Measurements from ENCODE around the gene CARD9.
A peak's percentile ranks its signal among the peaks of the same experiment; 100 is the strongest.
"Not testable (repeated sequence)": the region's sequence is repeated elsewhere in the genome, so short reads cannot be mapped to it uniquely, and the experiment has no call there.

CARD9 gene

DNA sequence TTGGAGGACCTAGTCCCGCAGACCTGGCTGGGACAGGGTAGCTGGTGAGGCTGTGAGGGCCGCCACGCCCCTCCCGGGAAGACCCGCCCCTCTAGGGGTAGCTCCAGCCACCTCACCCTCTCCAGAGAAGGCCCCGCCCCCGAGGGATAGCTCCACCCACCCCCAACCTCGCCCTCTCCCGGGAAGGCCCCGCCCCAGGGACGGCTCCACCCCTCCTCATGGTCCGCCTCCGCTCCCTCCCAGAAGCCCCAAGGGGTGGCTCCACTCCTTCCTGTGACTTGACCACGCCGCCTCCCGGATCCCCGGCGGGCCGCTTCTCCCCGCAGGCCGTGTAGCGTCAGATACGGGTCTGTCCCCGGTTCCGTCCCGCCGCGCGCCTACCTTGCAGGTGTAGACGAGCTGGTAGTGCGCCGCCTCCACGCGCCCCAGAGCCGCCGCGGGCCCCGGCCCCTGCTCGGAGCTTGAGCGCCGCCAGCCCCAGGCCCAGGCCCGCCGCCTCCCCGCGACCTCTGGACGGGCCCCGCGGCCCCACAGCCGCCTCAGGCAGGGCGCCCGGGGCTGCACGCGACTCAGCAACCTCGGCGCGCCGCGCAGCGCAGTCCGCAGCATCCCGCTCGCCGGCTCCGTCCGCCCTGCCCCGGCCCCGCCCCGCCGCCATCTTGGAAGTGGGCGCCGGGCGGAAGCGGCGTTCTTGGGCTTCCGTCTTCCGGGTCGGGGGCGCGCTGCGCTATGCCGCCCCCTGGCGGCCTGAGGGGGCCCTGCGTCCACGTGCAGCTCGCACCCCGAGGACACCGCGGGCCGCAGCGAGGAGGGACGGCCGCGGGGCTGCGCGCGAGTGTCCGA, 10.1 kb downstream of the CARD9 start, which contains the start of gene DNLZ:
TSS of gene DNLZ (minus strand) at position 639 of the 843 bp plus-strand sequence. CDS start at position 609, 30 bp downstream.
- DNase-seq = peak; percentile 95

GRCh38 chr9:136362450-136362784, 11.1 kb downstream of the CARD9 start:
- no peak for DNase-seq

- no peak for DNase-seq
Observed at GRCh38 chr9:136361754-136362449, 11.6 kb downstream of the CARD9 start.

DNA sequence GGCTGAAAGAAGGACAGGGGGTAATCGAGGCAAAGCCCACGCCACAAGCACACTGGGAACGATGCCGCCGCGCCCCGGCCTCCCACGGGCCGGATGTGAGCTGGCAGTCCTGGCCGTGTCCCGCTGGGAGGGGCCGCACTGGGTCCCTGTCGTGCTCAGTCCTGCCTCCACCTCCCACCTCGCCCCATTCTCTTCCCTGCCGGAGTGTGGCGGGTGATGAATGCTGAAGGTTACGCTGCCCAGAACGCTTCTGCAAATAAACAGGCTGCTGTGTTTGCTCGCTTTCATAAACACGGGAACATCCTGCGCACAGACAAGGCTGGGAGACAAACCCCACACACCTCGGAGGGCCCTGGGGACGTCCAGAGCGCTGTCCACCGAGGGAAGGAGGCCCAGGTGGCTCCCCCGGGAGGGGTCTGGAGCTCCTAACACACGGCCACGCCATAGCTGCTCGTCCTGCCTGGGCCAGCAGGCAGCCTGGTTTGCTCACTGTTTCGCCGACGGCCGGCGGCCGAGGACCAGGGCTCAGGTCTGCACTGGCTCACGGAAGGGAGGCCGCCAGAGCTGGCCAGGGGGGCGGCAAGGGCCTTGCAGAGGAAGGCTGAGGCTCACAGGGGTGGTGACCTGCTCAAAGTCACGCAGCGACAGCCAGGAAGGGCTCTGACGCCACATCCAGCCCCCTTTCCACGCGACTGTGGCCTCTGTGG, 12.3 kb downstream of the CARD9 start:
- peak; percentile 46 for DNase-seq

DNA sequence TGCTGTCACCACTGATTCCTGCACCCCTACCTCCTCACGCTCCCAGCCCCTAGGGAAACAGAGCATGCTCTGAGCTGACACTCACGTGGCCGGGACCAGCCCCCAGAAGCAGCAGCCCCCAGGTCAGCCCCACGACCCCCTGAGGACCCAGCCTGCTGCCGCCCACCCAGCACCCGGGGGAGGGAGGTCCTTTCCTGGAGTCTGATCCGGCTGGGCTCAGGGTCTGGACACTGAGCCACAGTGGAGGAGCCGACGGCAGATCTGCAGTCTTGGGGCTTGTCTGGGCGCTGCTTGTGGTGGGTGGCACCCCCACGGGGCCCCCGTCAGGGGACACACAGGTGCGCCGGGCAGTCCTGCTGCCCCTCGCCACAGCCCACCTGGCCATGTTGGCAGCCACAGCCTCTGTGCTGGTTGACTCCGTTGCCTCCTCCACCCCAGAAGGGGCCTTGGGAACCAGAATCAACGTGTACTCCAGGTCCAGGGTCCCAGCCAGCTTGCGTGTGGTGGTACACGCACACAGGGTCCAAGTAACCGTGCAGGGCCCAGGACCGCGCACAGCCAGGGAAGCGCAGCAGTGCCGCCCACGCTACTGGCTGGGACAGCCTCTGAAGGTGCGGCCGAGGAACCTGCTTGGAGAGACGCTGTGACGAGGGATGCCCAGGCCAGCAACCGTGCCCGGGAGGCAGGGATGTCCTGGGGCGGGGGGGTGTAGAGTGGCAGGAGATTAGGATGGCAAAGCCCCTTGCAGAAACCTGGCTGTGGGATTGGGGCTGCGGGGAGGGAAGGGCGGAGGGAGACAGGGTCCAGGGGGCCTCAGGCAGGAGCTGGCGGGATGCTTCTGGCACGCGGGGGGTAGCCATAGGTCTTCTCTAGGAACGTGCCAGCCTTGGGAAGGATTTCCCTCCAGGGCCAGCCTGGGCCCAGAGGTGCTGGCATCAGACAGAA, 13.4 kb downstream of the CARD9 start:
- DNase-seq = no peak

GRCh38 chr9:136358888-136359287, 14.6 kb downstream of the CARD9 start:
- DNase-seq = no peak

DNA sequence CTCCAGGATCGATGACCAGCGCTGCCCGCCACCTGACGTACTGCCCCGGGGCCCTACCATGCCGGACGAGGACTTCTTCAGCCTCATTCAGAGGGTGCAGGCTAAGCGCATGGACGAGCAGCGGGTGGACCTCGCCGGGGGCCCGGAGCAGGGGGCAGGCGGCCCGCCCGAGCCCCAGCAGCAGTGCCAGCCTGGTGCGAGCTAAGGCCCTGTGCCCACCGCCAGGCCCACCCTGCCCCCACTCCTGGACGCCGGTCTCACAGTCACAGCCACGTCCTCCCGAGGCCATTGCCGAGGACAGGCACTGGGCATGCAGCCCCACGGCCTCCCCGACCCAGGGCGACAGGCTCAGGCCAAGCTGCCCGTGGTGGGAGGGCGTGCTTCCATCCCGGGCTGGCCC, 15.5 kb downstream of the CARD9 start:
- DNase-seq = no peak

DNA sequence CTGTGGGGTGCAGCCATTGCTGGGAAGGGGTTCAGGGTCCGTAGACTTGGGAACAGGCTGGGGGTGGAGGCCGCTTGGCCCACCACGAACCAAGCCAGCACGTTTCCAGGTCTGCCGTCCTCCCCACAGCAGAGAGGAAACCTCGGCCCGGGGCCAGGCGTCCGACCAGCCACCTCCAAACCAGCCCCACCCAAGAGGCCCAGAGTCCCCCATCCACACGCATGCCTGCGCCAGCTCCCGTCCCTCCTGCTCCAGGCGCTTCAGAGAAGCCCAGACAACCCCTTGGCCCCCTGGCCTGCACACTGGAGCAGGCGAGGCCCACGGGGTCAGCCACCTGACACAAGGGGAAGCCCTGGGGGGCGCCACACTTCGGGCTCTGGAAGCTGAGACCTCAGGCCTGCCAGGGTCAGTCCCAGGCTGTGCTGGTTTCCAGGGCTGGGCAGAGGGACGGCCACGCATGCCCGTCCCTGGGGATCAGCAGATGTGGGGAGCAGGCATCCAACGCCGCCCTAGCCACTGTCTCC, 16.2 kb downstream of the CARD9 start:
- DNase-seq = no peak

GRCh38 chr9:136355616-136356557, 17.6 kb downstream of the CARD9 start:
- no peak for DNase-seq

- DNase-seq = peak; percentile 65
Observed at GRCh38 chr9:136354592-136355085, 18.8 kb downstream of the CARD9 start.

DNA sequence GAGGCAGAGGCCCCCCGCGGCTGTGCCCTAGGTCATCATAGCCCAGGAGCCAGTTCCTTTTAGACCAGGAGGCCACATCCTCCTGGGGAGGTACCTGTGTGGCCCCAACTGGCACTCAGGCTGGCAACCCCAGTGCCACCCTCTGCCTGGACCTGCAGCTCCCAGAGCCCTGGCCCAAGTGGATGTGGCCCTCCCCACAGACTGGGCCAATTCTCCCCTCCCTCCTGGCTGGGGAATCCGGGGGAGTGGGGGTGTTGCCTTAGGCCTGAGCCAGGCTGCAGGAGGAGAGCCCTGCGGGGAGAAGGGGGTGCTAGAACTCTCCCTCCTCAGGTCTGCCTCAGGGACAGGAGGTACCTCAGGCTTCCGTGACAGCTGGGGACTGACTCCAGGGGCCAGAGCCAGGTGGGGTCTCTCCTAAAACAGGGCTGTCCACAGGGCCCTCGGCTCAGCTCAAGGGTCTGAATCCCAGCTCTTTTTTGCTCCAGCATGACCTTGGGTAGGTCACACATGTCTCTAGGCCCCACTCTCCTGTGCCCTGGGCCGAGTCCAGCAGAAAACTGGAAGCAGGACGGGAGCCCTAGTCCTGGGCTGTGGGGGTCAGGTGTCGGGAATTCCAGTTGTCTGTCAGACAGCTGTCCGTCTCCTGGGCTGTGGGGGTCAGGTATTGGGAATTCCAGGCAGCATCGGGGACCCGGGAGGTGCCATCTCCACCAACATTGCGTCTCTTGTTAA, 19.5 kb downstream of the CARD9 start:
- DNase-seq = no peak

DNA sequence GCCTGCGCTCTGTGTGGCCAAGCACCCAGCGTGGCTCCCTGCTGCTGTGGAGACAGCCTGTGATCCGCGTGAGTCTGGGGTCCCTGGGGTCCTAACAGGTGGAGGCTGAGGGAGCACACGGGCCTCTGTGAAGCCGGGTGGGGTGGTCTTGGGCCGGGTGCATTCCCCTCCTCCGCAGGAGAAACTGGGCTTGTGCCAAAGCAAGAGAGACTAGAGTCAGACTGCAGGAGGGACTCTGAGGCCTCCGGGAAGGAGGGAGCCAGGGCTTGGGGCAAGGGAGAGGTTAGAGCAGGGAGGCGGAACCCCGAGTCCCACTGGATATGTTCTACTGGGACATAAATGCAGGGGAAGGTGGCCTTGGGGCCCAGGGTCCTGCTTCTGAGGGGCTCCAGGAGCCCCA, 20.4 kb downstream of the CARD9 start:
- no peak for DNase-seq

GRCh38 chr9:136352682-136353081, 20.8 kb downstream of the CARD9 start:
- DNase-seq = no peak

DNA sequence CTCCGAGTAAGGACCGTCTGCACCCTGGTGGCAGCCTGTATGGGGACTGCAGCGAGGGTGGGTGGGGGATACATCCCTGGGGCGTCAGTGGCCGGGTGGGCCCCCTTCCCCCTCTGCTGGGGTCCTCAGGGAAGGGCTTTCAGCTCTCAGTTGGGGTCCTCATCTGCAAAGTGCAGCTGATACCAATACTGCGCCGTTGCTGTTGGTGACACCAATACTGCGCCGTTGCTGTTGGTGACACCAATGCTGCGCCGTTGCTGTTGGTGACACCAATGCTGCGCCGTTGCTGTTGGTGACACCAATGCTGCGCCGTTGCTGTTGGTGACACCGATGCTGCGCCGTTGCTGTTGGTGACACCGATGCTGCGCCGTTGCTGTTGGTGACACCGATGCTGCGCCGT, 21.6 kb downstream of the CARD9 start:
- DNase-seq = not testable (repeated sequence)

DNA sequence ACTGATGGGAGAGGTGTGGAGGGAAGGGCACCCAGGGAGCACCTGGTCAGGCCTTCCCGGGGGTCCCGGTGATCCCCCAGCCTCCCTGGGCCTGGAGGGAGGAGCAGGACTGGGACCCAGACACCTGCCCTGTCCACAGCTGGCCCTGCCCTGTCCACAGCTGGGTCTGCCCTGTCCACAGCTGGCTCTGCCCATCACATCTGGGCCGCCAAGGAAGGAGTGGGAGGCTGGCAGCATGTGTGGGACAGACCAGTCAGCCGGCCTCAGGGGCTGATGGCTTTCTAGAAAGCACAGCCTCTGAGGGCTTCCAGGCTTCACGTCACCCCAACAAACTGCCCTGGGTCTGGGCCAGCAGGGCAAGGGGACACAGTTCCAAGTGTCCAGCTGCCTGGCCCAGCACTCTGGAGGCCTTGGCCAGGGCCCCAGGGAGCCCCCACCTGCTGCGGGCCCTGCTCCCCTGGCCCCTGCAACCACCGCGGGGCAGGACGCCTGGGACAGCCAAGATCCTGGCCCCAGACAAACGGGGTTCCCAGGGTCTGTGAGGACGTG, 22.1 kb downstream of the CARD9 start:
- no peak for DNase-seq

DNA sequence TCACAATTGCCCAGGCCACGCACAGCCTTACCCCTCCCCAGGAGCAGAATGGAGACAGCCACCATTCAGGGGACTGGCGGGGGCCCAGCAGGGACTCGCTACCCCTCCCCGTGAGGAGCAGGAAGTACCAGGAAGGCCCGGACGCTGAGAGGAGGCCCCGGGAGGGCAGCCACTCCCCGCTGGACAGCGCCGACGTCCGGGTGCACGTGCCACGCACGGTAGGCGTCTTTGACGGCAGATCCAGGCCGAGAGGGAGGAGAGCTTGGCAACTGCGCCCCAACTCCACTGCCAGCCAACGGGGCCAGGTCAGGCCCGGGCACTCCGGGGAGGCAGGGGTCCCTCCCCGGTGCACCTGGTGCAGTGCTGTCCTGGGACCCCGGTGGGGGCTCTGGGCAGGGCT, 23.9 kb downstream of the CARD9 start:
- DNase-seq = no peak

DNA sequence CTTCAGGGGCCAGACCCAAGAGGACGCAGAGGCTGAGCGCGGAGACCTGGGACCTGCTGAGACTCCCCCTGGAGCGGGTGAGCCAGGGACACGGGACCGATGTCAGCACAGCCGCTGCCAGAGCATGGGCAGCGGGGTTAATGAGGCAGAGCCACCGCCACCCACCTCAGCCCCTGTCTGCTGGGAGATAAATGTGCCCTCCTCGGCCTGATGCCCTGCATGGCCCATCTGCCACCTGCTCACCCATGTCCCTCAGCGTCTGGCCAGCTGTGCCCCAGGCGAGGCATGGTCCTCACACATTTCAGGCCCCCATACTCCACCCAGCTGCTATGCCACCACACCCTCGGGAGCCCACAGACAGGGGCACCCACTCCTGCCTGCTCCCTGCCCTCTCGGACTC, 24.8 kb downstream of the CARD9 start:
- no peak for DNase-seq

- DNase-seq = no peak
Observed at GRCh38 chr9:136347472-136348256, 25.8 kb downstream of the CARD9 start.

DNA sequence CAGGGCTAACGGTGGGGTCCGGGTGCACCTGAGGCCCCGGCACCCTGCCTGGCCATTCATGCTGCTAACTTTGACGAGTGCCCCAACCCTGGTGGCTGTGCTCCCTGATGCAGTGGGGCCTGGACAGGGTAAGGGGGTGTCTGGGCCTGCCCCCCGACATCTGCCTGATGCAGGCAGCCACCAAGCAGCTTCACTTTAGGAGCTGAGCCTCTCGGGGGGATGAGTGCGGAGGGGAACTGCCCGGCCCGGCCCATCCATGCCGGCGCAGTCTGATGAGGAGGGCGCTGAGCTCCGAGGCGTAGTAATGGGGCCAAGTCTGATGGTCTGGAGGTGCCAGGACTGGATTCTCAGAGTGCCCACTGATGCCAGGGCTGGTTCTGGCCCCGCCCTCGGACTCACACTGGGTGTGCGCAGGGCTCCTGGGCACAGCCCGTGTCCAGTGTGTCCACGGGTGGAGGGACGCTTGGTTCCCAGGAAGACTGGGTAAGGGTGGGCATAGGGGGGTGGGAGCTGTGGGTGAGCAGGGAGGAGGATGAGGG, 26.5 kb downstream of the CARD9 start:
- no peak for DNase-seq

Measured in EL (cell line).